RCC 7860 (cell line): Measurements from ENCODE around the gene MCRS1.
"Not testable (repeated sequence)": the region's sequence is repeated elsewhere in the genome, so short reads cannot be mapped to it uniquely, and the experiment has no call there.

Source experiments
- DNase-seq: peaks from one replicate; pipeline ENCODE4 v3.0.0-alpha.2; 2015; ENCODE audit warnings: low spot score
- FAIRE-seq: peaks from 2 replicates; lab custom pipeline; 2012; peaks lifted over from hg19 to GRCh38; lab: Jason Lieb, UNC

The MCRS1 gene

DNA sequence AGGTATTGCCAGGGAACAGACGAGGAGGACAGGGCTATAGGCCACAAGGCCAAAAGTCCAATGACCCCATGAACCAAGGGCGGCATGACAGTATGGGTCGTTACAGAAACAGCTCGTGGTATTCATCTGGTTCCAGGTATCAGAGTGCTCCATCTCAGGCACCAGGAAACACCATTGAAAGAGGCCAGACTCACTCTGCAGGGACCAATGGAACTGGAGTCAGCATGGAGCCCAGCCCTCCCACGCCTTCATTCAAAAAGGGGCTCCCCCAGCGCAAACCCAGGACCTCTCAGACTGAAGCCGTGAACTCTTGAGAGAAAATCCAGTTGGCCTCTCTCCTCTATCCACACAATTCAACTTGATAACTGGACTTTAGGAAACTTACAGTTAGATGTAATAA, 42.0 kb downstream of the MCRS1 start:
- no peak for FAIRE-seq
- DNase-seq = no peak

DNA sequence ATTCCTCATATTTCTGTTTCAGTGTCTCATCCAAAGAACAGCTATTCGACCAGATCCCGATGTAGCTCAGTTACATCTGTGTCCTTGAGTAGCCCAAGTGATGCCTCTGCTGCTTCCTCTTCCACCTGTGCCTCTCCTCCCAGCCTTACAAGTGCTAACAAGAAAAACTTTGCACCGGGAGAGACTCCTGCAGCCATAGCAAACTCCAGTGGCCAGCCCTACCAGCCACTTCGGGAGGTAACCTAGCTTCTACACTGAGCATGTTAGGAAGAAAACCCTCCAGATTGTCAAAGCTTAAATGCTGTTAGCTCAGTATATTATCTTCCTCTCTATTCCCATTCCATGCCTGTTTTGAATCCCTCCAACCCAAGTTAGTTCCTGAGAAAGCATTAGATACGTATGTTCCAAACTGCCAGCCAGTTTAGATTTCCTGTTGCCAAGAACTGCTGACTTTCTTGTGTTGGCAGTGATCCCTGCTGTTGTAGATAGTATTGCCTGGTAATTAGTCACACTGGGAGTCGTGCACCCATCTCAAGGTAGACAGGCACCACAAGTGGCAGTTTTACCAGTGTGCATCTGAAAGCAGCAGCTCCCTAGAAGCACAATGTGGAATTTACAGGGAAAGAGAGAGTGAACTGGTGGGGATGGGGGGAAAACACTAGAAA, 43.1 kb downstream of the MCRS1 start:
- DNase-seq = no peak
- FAIRE-seq = no peak

DNA sequence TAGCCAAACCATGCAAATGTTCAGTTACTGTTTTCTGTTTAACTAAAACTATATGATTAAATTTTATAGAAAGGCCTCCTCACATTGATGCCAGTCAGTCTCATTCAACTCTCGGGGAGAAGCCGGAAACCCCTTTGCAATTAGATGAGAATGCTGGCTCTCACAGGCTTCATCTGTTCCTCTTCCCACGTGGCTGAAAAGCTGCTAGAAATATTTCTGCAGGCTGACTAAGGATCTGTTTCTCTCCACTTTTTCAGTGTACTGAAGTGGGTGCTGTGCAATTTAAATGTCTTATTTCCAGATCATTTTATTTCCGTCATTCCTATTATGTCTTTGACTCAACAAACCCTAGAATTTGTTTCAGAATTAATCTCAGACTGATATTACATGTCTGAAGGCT, 46.6 kb downstream of the MCRS1 start:
- no peak for DNase-seq

DNA sequence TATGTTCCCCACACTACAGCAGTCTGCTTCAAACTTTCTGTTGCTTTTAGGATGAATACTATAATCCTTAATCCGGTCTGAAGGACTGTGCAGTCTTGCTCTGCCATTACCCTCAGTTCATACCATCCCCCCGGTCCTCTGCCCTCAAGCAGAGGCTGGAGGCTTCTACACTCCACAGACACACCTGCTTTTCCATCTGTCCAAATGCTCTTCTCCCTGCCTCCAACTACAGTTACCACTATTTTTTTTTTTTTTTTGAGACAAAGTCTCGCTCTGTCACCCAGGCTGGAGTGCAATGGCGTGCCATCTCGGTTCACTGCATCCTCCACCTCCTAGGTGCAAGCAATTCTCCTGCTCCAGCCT, 48.4 kb downstream of the MCRS1 start:
- no peak for FAIRE-seq
- no peak for DNase-seq

More for the DNA sequence above, 46.6 kb downstream of the MCRS1 start:
- FAIRE-seq = no peak

DNA sequence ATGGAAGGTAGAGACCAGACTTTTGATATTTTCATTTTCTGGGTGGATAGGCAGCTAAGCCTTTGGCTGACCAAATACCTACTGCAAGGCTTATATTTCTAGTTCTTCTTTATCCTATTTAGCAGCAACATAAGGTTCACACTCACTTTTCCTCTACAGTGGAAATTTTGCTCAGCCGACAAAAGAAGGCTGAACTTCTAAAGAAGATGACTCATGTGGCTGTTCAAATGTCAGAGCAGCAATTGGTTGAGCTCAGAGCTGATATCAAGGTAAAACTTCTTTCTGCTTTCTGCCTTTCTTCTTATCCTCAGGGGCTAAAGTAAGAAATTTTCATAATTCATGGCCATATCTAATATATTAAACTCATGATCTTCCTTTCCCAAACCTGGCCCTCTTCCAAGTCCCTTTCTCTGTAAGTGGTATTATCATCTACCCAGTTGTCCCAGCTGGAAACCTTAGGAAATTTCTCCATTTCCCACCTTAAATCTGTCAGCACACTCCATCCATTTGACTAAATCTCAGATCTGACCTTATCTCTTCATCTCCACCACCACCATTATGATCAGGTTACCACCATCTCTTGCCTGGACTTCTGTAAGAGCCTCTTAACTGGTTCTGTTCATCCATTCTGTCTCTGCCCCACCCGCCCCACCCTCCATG, 48.9 kb downstream of the MCRS1 start:
- DNase-seq (no peak), FAIRE-seq (peak; percentile 58)

DNA sequence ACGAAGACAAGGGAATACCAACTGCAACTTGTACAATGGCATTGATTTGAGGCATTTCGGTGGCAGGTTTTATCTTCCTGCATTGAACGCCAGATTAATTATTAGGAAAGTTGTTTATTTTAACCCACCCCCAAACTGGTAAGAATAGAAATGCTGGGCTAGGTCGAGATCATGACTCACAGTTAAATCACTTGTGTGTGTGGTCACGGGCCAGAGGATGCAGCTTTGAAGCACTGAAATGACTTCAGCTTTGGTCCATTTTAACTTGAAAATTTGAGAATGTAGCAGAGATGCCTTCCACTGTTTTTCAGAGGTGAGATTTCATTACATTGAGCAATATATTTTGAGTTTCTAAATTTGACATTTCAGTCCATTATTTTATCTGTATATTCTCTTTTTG, 52.7 kb downstream of the MCRS1 start:
- peak; percentile 94 for FAIRE-seq

DNA sequence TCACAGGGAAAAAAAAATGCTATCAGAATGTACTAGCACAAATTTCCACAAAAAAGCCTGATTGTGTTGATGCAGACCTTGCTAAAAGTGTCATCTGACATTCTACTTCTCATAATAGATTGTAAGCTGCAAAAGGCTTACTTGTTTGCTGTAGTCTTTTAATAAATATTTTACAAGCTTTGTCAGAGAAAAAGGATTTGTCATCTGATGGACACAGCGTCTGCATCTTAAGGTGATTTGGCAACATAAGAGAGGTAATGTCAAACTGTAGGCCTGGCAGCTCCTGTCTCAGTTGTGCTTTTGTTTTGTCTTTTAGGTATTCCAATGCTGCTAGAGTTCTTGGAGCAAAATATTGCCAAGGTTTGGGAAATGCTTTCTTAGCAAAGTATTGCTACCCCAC, 55.4 kb downstream of the MCRS1 start:
- DNase-seq = no peak
- no peak for FAIRE-seq

More for the DNA sequence above, 52.7 kb downstream of the MCRS1 start:
- peak; percentile 65 for DNase-seq

DNA sequence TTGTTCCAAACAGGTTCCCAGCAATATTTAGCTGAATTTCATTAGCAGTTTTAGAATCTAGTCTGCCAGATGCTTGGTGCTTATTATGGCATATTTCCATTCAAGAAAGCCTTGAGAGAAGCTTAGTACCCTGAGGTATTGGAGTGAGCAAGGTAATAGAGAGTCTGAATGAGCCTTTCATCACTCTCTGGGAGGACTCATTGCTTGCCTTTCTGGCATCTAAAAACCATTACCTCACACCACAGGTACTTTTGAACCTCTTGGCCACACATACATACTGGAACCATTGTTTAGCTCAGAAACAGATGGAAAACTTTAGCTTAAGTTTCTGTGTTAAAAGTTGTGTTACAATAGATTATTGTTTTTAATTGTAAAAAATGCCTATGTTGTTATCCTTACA, 56.5 kb downstream of the MCRS1 start:
- FAIRE-seq (no peak), DNase-seq (no peak)

DNA sequence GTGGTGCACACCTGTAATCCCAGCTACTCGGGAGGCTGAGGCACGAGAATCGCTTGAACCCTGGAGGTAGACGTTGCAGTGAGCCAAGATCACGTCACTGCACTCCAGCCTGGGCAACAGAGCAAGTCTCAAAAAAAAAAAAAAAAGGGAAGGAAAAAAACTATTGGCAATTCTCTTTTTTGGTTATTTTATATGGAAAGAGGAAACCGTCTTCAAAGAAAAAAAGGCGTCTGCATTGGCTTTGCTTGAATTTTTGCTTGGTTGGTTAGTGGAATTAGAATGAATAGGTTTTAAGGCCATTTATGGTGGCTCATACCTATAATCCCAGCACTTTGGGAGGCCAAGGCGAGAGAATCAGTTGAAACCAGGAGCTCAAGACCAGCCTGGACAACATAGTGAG, 58.3 kb downstream of the MCRS1 start:
- FAIRE-seq, DNase-seq: not testable (repeated sequence)
